Mesenchymal stem cell (in vitro differentiated cells and primary cell): Measurements from ENCODE around the gene HHIP. TPM values are rescaled to one million over a fixed set of nuclear protein-coding genes. Genes with fewer than 3 reads are reported as not detected.
"Not testable (repeated sequence)": the region's sequence is repeated elsewhere in the genome, so short reads cannot be mapped to it uniquely, and the experiment has no call there.

ENCODE experiments used
- DNase-seq: peaks from one replicate; pipeline ENCODE4 v3.0.0-alpha.2; 2013
- H2AFZ ChIP-seq: one replicate; pipeline ENCODE4 v1.6.1; 2013; ENCODE audit warnings: low read depth, mild to moderate bottlenecking, control low read depth, inconsistent platforms, low read length, moderate library complexity
- H2AK5ac ChIP-seq: 2 replicates; pipeline ENCODE4 v1.6.1; 2013; ENCODE audit warnings: low read length, moderate library complexity, mild to moderate bottlenecking, inconsistent platforms; ENCODE audit not compliant: severe bottlenecking
- H2BK120ac ChIP-seq: one replicate; pipeline ENCODE4 v1.6.1; 2013; ENCODE audit warnings: low read depth, mild to moderate bottlenecking, inconsistent platforms, low read length, moderate library complexity
- H2BK12ac ChIP-seq, 2 experiments: one replicate each; pipeline ENCODE4 v1.6.1; 2013; ENCODE audit warnings: inconsistent platforms in 2 of 2, low read length in 2 of 2, mild to moderate bottlenecking in 2 of 2, moderate library complexity in 2 of 2, control low read depth in 1 of 2
- H2BK15ac ChIP-seq: one replicate; pipeline ENCODE4 v1.6.1; 2013; ENCODE audit warnings: mild to moderate bottlenecking, low read depth, inconsistent platforms; ENCODE audit not compliant: poor library complexity, severe bottlenecking
- H2BK5ac ChIP-seq: 2 replicates; pipeline ENCODE4 v1.6.1; 2013; ENCODE audit warnings: low read depth, mild to moderate bottlenecking, low read length, control low read depth, inconsistent platforms; ENCODE audit not compliant: poor library complexity, severe bottlenecking
- H3K14ac ChIP-seq, 2 experiments: one replicate each; pipeline ENCODE4 v1.6.1; 2013; ENCODE audit warnings: inconsistent platforms in 2 of 2, low read length in 2 of 2, control low read depth in 1 of 2, mild to moderate bottlenecking in 1 of 2, moderate library complexity in 1 of 2
- H3K18ac ChIP-seq, 2 experiments: one replicate each; pipeline ENCODE4 v1.6.1; 2013; ENCODE audit warnings: inconsistent platforms in 2 of 2, low read length in 2 of 2, control low read depth in 1 of 2, low read depth in 1 of 2, mild to moderate bottlenecking in 1 of 2
- H3K23ac ChIP-seq, 2 experiments: one replicate each; pipeline ENCODE4 v1.6.1; 2013; ENCODE audit warnings: inconsistent platforms in 2 of 2, low read length in 2 of 2, mild to moderate bottlenecking in 2 of 2, moderate library complexity in 2 of 2, control low read depth in 1 of 2
- H3K27ac ChIP-seq: 2 replicates; pipeline ENCODE4 v1.5.1; 2013; ENCODE audit warnings: mild to moderate bottlenecking, moderate library complexity, low read length, control low read depth, inconsistent platforms; ENCODE audit not compliant: poor library complexity, severe bottlenecking
- H3K27me3 ChIP-seq, 2 experiments: 2 replicates each; pipeline versions ENCODE4 v1.6.1 to v1.7.0; 2013; ENCODE audit warnings: low read length in 2 of 2, mild to moderate bottlenecking in 2 of 2, moderate library complexity in 2 of 2, control low read depth in 1 of 2, inconsistent platforms in 1 of 2; ENCODE audit not compliant: control insufficient read depth in 1 of 2, insufficient read depth in 1 of 2
- H3K36me3 ChIP-seq, 2 experiments: 2 replicates each; pipeline versions ENCODE4 v1.6.1 to v1.7.0; 2013; ENCODE audit warnings: low read length in 2 of 2, control low read depth in 1 of 2, inconsistent platforms in 1 of 2, low read depth in 1 of 2, mild to moderate bottlenecking in 1 of 2; ENCODE audit not compliant: insufficient read depth in 2 of 2, control insufficient read depth in 1 of 2
- H3K4ac ChIP-seq, 2 experiments: one replicate each; pipeline ENCODE4 v1.6.1; 2013; ENCODE audit warnings: inconsistent platforms in 2 of 2, low read length in 2 of 2, mild to moderate bottlenecking in 2 of 2, moderate library complexity in 2 of 2, control low read depth in 1 of 2, low read depth in 1 of 2
- H3K4me1 ChIP-seq: 2 replicates; pipeline ENCODE4 v1.6.1; 2013; ENCODE audit warnings: low read depth, low read length, control low read depth; ENCODE audit not compliant: control insufficient read depth, insufficient read depth
- H3K4me2 ChIP-seq: 2 replicates; pipeline ENCODE4 v1.6.1; 2013; ENCODE audit warnings: low read length, mild to moderate bottlenecking, inconsistent platforms; ENCODE audit not compliant: poor library complexity, severe bottlenecking
- H3K4me3 ChIP-seq, 2 experiments: 2 replicates each; pipeline versions ENCODE4 v1.5.1 to v1.7.0; 2013; ENCODE audit warnings: low read length in 2 of 2, mild to moderate bottlenecking in 2 of 2, control low read depth in 1 of 2, low read depth in 1 of 2; ENCODE audit not compliant: insufficient read depth in 1 of 2
- H3K79me1 ChIP-seq: replicated peaks from 2 replicates; pipeline ENCODE4 v1.6.1; 2013; ENCODE audit warnings: mild to moderate bottlenecking, control low read depth, low read length, inconsistent platforms; ENCODE audit not compliant: poor library complexity, severe bottlenecking
- H3K9ac ChIP-seq: 2 replicates; pipeline ENCODE4 v1.7.0; 2013; ENCODE audit warnings: mild to moderate bottlenecking, low read length, moderate library complexity
- H3K9me3 ChIP-seq: 2 replicates; pipeline ENCODE4 v1.7.0; 2013; ENCODE audit warnings: mild to moderate bottlenecking, low read length; ENCODE audit not compliant: control insufficient read depth
- H4K8ac ChIP-seq: one replicate; pipeline ENCODE4 v1.6.1; 2013; ENCODE audit warnings: inconsistent platforms, mild to moderate bottlenecking, low read length, moderate library complexity
- H4K91ac ChIP-seq: one replicate; pipeline ENCODE4 v1.6.1; 2013; ENCODE audit warnings: mild to moderate bottlenecking, low read length, inconsistent platforms
- WGBS: methylation state at CpG from one replicate; pipeline ENCODE4 v1.1.7; 2013; ENCODE audit warnings: mixed read lengths; 5-methylcytosine and 5-hydroxymethylcytosine counted together
- small RNA-seq: library from polyadenylated mRNA; stranded (forward); fragments of <200 nt; extraction: miRNeasy Mini kit (QIAGEN cat#:217004); gene quantifications from one replicate; pipeline ENCODE3, GENCODE V24; 2013; ENCODE audit warnings: low read depth

Gene HHIP

GRCh38 chr4:144787365-144788258 lies 141.7 kb downstream of the HHIP start:
- Histone ChIP-seq H2AFZ (no peak overlapping the region), H4K91ac (no peak overlapping the region), H3K27ac (no peak overlapping the region), H3K4me1 (no peaks in the 10 kb centered on the region), H2BK120ac (no peak overlapping the region), H3K4me3 (no peak overlapping the region), H3K27me3 (no peaks in the 10 kb centered on the region), H3K9me3 (no peaks in the 10 kb centered on the region), H2BK5ac (no peak overlapping the region), H3K36me3 (no peaks in the 10 kb centered on the region), H3K79me1 (no peaks in the 10 kb centered on the region), H3K23ac (no peak overlapping the region), H3K4ac (no peak overlapping the region), H2AK5ac (no peak overlapping the region), H2BK15ac (no peak overlapping the region), H3K9ac (no peak overlapping the region), H3K4me2 (no peak overlapping the region), H2BK12ac (no peak overlapping the region), H3K18ac (no peak overlapping the region), H4K8ac (no peak overlapping the region), H3K14ac (no peak overlapping the region)
- peak; percentile 49 for DNase-seq
- WGBS: 57% methylated on average over 1 of the region's 2 CpGs

- no peak overlapping the region for H2BK15ac ChIP-seq
These were observed 142.5 kb downstream of the HHIP start for GRCh38 chr4:144788469-144788868.

GRCh38 chr4:144791933-144792332 lies 146.0 kb downstream of the HHIP start:
- H4K91ac ChIP-seq, H3K27me3 ChIP-seq, DNase-seq, H3K4me1 ChIP-seq, H2BK5ac ChIP-seq, H3K4ac ChIP-seq, H3K23ac ChIP-seq, H3K36me3 ChIP-seq, H4K8ac ChIP-seq, H3K4me3 ChIP-seq, H3K4me2 ChIP-seq, H2BK120ac ChIP-seq, H2AK5ac ChIP-seq, H3K9me3 ChIP-seq, H2BK12ac ChIP-seq, H3K9ac ChIP-seq, H2BK15ac ChIP-seq, H3K18ac ChIP-seq, H3K79me1 ChIP-seq, H2AFZ ChIP-seq, H3K14ac ChIP-seq, H3K27ac ChIP-seq: not testable (repeated sequence)
- 77% methylated on average over 8 of the region's 8 CpGs for WGBS

More at GRCh38 chr4:144788469-144788868, 142.5 kb downstream of the HHIP start:
- H3K23ac ChIP-seq: no peak overlapping the region
- H3K18ac ChIP-seq: no peak overlapping the region
- H3K9ac ChIP-seq: no peak overlapping the region
- H2AFZ ChIP-seq: no peak overlapping the region
- H4K8ac ChIP-seq: no peak overlapping the region
- no peak overlapping the region for H2BK120ac ChIP-seq
- no peak overlapping the region for H3K27ac ChIP-seq
- H3K4me3 ChIP-seq: no peak overlapping the region
- no peaks in the 10 kb centered on the region for H3K27me3 ChIP-seq
- WGBS: no CpG with 5 or more reads among the region's 1 CpG
- no peak overlapping the region for H3K14ac ChIP-seq
- H3K36me3 ChIP-seq: no peaks in the 10 kb centered on the region
- H3K4me1 ChIP-seq: no peaks in the 10 kb centered on the region
- H2BK12ac ChIP-seq: no peak overlapping the region
- H3K4ac ChIP-seq: no peak overlapping the region
- no peak overlapping the region for H2AK5ac ChIP-seq
- H3K4me2 ChIP-seq: no peak overlapping the region
- H3K79me1 ChIP-seq: no peaks in the 10 kb centered on the region
- no peak overlapping the region for H2BK5ac ChIP-seq
- no peaks in the 10 kb centered on the region for H3K9me3 ChIP-seq
- DNase-seq: no peak
- H4K91ac ChIP-seq: no peak overlapping the region

Small RNAs within 50 kb of the gene (small RNA-seq; reads per million reads assigned to genes)
- not detected for gene RF02271
